GM12878 (cell line): ENCODE results near the gene SH3D19. TPM values are rescaled to one million over a fixed set of nuclear protein-coding genes. Genes with fewer than 3 reads are reported as not detected.

Experiments used
- ATAC-seq: fragments of 200-7000 bp; cut with Tn5 transposase; 3 replicates; pipeline ENCODE4 v1.9.1; 2020; ENCODE audit warnings: mild to moderate bottlenecking, moderate library complexity
- BruUV-seq: library from RNA; stranded (reverse); fragments of 400-500 nt; replicated peaks from 2 replicates; lab custom pipeline; 2021; lab: Mats Ljungman, UMichigan
- CTCF ChIA-PET: fragments of 300-600 bp; sonication (Branson Sonifier 250); formaldehyde crosslinking; extraction: SDS; loops from one replicate; lab custom pipeline; 2021; ENCODE audit warnings: inconsistent platforms; lab: Yijun Ruan, JAX
- POLR2A ChIA-PET: fragments of 350-600 bp; formaldehyde crosslinking; extraction: SDS; loops from one replicate; lab custom pipeline; 2021; ENCODE audit warnings: inconsistent platforms; lab: Charles Lee
- RAD21 ChIA-PET: fragments of 300-600 bp; sonication (Branson Sonifier 250); formaldehyde crosslinking; loops from one replicate; lab custom pipeline; 2023; ENCODE audit warnings: antibody characterized with exemption; ENCODE audit not compliant: unreplicated experiment; lab: Charles Lee
- SMC1A ChIA-PET: fragments of 300-600 bp; sonication (Branson Sonifier 250); formaldehyde crosslinking; loops from one replicate; lab custom pipeline; 2023; ENCODE audit not compliant: unreplicated experiment, uncharacterized antibody; lab: Charles Lee
- DNase-seq: peaks from one replicate; pipeline ENCODE4 v3.0.0-alpha.2; 2011; ENCODE audit warnings: low read depth, low spot score
- FAIRE-seq: peaks from 3 replicates; lab custom pipeline; 2011; peaks lifted over from hg19 to GRCh38; lab: Jason Lieb, UNC
- H2AFZ ChIP-seq: 2 replicates; pipeline ENCODE4 v1.6.0; 2011; ENCODE audit warnings: low read depth, low read length, control low read depth; ENCODE audit not compliant: control insufficient read depth
- H3K27ac ChIP-seq: 2 replicates; pipeline ENCODE4 v1.5.1; 2011; ENCODE audit warnings: control low read depth; ENCODE audit not compliant: control insufficient read depth, insufficient read depth
- H3K27me3 ChIP-seq, 2 experiments: replicated peaks in 1 of 2; 2 replicates each; pipeline versions ENCODE4 v1.6.0 to v1.6.1; 2011; ENCODE audit warnings: low read length in 1 of 2; ENCODE audit not compliant: control insufficient read depth in 2 of 2, insufficient read depth in 2 of 2
- H3K36me3 ChIP-seq, 2 experiments: 2 replicates each; pipeline ENCODE4 v1.5.1; 2011; ENCODE audit warnings: low read length in 1 of 2; ENCODE audit not compliant: control insufficient read depth in 2 of 2, insufficient read depth in 2 of 2
- H3K4me1 ChIP-seq: 2 replicates; pipeline ENCODE4 v1.6.1; 2011; ENCODE audit warnings: mild to moderate bottlenecking, low read length, moderate library complexity, mixed read lengths; ENCODE audit not compliant: control insufficient read depth, insufficient read depth
- H3K4me2 ChIP-seq: 2 replicates; pipeline ENCODE4 v1.6.0; 2011; ENCODE audit warnings: control low read depth; ENCODE audit not compliant: control insufficient read depth, insufficient read depth
- H3K4me3 ChIP-seq: fragments of 200-600 bp; sonication (generic); 2 replicates; pipeline ENCODE4 v1.5.1; 2016
- H3K79me2 ChIP-seq: 2 replicates; pipeline ENCODE4 v1.6.0; 2011; ENCODE audit warnings: low read length; ENCODE audit not compliant: control insufficient read depth, insufficient read depth
- H3K9ac ChIP-seq: 2 replicates; pipeline ENCODE4 v1.8.0; 2011; ENCODE audit warnings: low read length, control low read depth, mixed read lengths; ENCODE audit not compliant: control insufficient read depth, insufficient read depth
- H3K9me3 ChIP-seq: replicated peaks from 3 replicates; pipeline ENCODE4 v1.5.1; 2011; ENCODE audit warnings: mild to moderate bottlenecking, low read length; ENCODE audit not compliant: control insufficient read depth, insufficient read depth
- H4K20me1 ChIP-seq: 2 replicates; pipeline ENCODE4 v1.6.0; 2011; ENCODE audit not compliant: control insufficient read depth, insufficient read depth
- ATF3 ChIP-seq: IDR thresholded peaks from 2 replicates; pipeline ENCODE4 v1.6.1; 2011; ENCODE audit warnings: low read depth, mild to moderate bottlenecking, low read length, moderate library complexity, borderline replicate concordance; ENCODE audit errors: extremely low read depth
- CEBPB ChIP-seq, 2 experiments: fragments of 150-350 bp in 1 of 2; IDR thresholded peaks; 2 replicates each; pipeline ENCODE4 v1.6.1; 2012 to 2014; ENCODE audit warnings: low read depth in 2 of 2, low read length in 2 of 2, borderline replicate concordance in 1 of 2, inconsistent platforms in 1 of 2
- E4F1 ChIP-seq: fragments of 450-650 bp; IDR thresholded peaks from 2 replicates; pipeline ENCODE4 v1.6.1; 2018; ENCODE audit warnings: borderline replicate concordance, mild to moderate bottlenecking; ENCODE audit not compliant: partially characterized antibody
- IKZF1 ChIP-seq: fragments of 450-650 bp; conservative IDR thresholded peaks from 2 replicates; pipeline ENCODE4 v1.6.1; 2017; ENCODE audit warnings: antibody characterized with exemption, mild to moderate bottlenecking
- MYB ChIP-seq: fragments of 150-350 bp; IDR thresholded peaks from 2 replicates; pipeline ENCODE4 v1.6.1; 2014; ENCODE audit warnings: mild to moderate bottlenecking, low read depth, low read length, borderline replicate concordance
- NBN ChIP-seq: fragments of 450-650 bp; IDR thresholded peaks from 2 replicates; pipeline ENCODE4 v1.6.1; 2016
- SMAD5 ChIP-seq: IDR thresholded peaks from 2 replicates; pipeline ENCODE4 v1.6.1; 2016; ENCODE audit warnings: antibody characterized with exemption, low read depth
- SPI1 ChIP-seq: IDR thresholded peaks from 2 replicates; pipeline ENCODE4 v1.6.1; 2011; ENCODE audit warnings: low read depth, mild to moderate bottlenecking, low read length, moderate library complexity, borderline replicate concordance; ENCODE audit not compliant: insufficient read depth
- SREBF2 ChIP-seq: IDR thresholded peaks from 2 replicates; pipeline ENCODE4 v1.6.1; 2012; ENCODE audit warnings: mild to moderate bottlenecking, low read length
- YY1 ChIP-seq: IDR thresholded peaks from 2 replicates; pipeline ENCODE4 v1.6.1; 2011; ENCODE audit warnings: low read depth, mild to moderate bottlenecking, low read length
- WGBS: methylation state at CpG from one replicate; pipeline ENCODE4 v1.1.6; 2016; ENCODE audit warnings: low lambda C conversion rate; ENCODE audit not compliant: insufficient replicate concordance, insufficient coverage; ENCODE audit errors: missing lambda C conversion rate; 5-methylcytosine and 5-hydroxymethylcytosine counted together
- in situ Hi-C: fragments of 300-500 bp; cut with MboI; formaldehyde crosslinking; loops from 9 replicates; pipeline ENCODE4 v1.14.3; 2018; ENCODE audit warnings: mixed read lengths
- intact Hi-C: fragments of 100-400 bp; cut with micrococcal nuclease; formaldehyde crosslinking; loops from one replicate; pipeline ENCODE4 v1.14.2; 2022; ENCODE audit not compliant: unreplicated experiment
- polyA plus RNA-seq, 11 experiments: library from polyadenylated mRNA; depleted of rRNA in 4 of 11; unstranded in 6 of 11; stranded (reverse) in 5 of 11; fragments of >200 nt; fragmentation: Nextera tagmentation in 4 of 11; fragmentation: Illumina TruSeq in 1 of 11; extraction: Ambion mirVana in 4 of 11; extraction: Trizol in 1 of 11; gene quantifications; 1 replicate in 1 of 11; 2 replicates in 10 of 11; pipeline versions ENCODE4 v1.2.1 to v1.2.3, GENCODE V29; 2011 to 2016; ENCODE audit warnings: inconsistent platforms in 2 of 11, missing spikeins in 2 of 11, low read depth in 1 of 11
- total RNA-seq, 4 experiments: library from RNA; depleted of rRNA in 3 of 4; stranded (reverse); fragments of >200 nt in 3 of 4; fragmentation: Illumina TruSeq in 1 of 4; extraction: Trizol in 1 of 4; gene quantifications; 2 replicates each; pipeline versions ENCODE4 v1.2.1 to v1.2.3, GENCODE V29; 2013 to 2021
- TF ChIP-seq, protein P1 (sequence below): fragments of 450-650 bp; IDR thresholded peaks from 2 replicates; pipeline ENCODE4 v1.6.1; 2016; ENCODE audit warnings: mild to moderate bottlenecking, moderate library complexity, borderline replicate concordance

The SH3D19 gene
- total and polyA plus RNA-seq, 10 of the 15 experiments (the other 5 are each of a cell fraction or from before 2014, with no cell fraction given): 0.03 to 6.9 (median 0.33) TPM; not detected in 3

GRCh38 chr4:151247395-151247794 is 78.0 kb downstream of the SH3D19 start:
- Histone ChIP-seq H3K27ac (no peak overlapping the region), H4K20me1 (no peaks in the 10 kb centered on the region), H2AFZ (no peak overlapping the region), H3K4me3 (no peak overlapping the region), H3K4me1 (no peaks in the 10 kb centered on the region), H3K9ac (no peak overlapping the region), H3K27me3 (no peaks in the 10 kb centered on the region), H3K4me2 (no peak overlapping the region), H3K79me2 (no peaks in the 10 kb centered on the region), H3K36me3 (no peaks in the 10 kb centered on the region), H3K9me3 (no peaks in the 10 kb centered on the region)
- no peak for ATAC-seq
- no TSS peak for BruUV-seq
- FAIRE-seq: no peak
- POLR2A ChIA-PET: no interaction called here
- intact Hi-C loops: no loop called here
- SMC1A ChIA-PET: no interaction called here
- DNase-seq: no peak
- 54% methylated on average over 2 of the region's 2 CpGs for WGBS
- in situ Hi-C loops: no loop called here
- CTCF ChIA-PET: interaction anchor here (0.6 kb wide), 1 partner anchor 743 kb away, joined by 4 read pairs; no protein-coding TSS in a partner anchor
- RAD21 ChIA-PET: no interaction called here
- TF ChIP-seq IKZF1: no peak
- no peak for TF ChIP-seq SMAD5

DNA sequence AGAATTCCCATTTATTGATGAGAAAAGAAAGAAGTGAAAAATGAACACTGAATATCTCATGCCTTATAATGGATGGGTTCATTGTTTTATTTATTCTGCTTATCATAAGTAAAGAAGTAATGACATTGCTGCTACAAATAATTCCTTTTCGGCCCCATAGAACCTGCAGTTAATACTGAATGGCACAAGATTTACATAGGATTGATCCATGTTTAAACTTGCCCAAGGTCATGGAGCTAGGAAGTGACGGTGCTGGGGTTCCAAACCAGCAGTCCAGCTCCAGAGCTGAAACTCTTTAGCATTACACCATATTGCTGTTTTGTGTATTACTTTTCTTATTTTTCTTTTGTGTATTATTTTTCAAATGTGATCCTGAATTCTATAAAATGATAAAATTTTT is 78.7 kb downstream of the SH3D19 start:
- Histone ChIP-seq H3K9ac (no peak overlapping the region), H3K36me3 (no peaks in the 10 kb centered on the region), H3K4me2 (no peak overlapping the region), H3K27ac (no peak overlapping the region), H3K9me3 (no peaks in the 10 kb centered on the region), H3K27me3 (no peaks in the 10 kb centered on the region; a peak in 1 of 4 replicates), H3K4me1 (no peaks in the 10 kb centered on the region), H4K20me1 (no peaks in the 10 kb centered on the region), H2AFZ (no peak overlapping the region), H3K79me2 (no peaks in the 10 kb centered on the region), H3K4me3 (no peak overlapping the region)
- in situ Hi-C loops (no loop called here), intact Hi-C loops (no loop called here)
- BruUV-seq: no TSS peak
- no peak for DNase-seq
- 3% methylated on average over 2 of the region's 2 CpGs for WGBS
- ChIA-PET POLR2A (no interaction called here), CTCF (no interaction called here), SMC1A (no interaction called here), RAD21 (no interaction called here)
- ATAC-seq: no peak
- no peak for FAIRE-seq
- TF ChIP-seq ATF3 (no peak), SREBF2 (no peak), SPI1 (no peak), CEBPB (IDR thresholded peaks at IDR 0.05; ENCODE audit: borderline replicate concordance in 1 of 2, low read depth in 2 of 2, low read length in 2 of 2) (no peak), MYB (no peak), SMAD5 (no peak), YY1 (no peak), E4F1 (no peak), NBN (no peak)
- TF ChIP-seq, protein P1, sequence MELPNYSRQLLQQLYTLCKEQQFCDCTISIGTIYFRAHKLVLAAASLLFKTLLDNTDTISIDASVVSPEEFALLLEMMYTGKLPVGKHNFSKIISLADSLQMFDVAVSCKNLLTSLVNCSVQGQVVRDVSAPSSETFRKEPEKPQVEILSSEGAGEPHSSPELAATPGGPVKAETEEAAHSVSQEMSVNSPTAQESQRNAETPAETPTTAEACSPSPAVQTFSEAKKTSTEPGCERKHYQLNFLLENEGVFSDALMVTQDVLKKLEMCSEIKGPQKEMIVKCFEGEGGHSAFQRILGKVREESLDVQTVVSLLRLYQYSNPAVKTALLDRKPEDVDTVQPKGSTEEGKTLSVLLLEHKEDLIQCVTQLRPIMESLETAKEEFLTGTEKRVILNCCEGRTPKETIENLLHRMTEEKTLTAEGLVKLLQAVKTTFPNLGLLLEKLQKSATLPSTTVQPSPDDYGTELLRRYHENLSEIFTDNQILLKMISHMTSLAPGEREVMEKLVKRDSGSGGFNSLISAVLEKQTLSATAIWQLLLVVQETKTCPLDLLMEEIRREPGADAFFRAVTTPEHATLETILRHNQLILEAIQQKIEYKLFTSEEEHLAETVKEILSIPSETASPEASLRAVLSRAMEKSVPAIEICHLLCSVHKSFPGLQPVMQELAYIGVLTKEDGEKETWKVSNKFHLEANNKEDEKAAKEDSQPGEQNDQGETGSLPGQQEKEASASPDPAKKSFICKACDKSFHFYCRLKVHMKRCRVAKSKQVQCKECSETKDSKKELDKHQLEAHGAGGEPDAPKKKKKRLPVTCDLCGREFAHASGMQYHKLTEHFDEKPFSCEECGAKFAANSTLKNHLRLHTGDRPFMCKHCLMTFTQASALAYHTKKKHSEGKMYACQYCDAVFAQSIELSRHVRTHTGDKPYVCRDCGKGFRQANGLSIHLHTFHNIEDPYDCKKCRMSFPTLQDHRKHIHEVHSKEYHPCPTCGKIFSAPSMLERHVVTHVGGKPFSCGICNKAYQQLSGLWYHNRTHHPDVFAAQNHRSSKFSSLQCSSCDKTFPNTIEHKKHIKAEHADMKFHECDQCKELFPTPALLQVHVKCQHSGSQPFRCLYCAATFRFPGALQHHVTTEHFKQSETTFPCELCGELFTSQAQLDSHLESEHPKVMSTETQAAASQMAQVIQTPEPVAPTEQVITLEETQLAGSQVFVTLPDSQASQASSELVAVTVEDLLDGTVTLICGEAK: no peak
